ENCODE data around the gene CYB561.

Gene CYB561

DNA sequence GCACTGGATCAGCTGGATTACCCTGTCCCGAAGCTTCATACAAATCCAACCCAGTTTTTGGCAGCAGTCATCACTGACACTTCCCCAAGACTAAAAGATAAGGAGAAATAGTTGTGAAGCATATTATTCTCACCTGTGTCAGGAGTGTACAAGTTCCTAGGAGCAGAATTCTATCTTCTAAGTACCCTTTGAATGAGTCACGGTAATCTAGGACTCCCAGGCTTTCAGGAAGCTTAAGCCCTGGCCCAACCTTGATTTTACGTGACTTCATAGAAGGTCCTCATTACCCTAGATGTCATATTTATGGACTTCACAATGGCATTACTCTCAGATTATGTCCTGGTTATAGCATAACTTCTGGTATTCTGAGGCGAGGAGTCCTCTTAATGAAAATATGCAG lies 31.9 kb downstream of the CYB561 start:
- H3K9me2 ChIP-seq (replicated peaks; ENCODE audit: low read depth, low read length), result no peaks in the 10 kb centered on the region

GRCh38 chr17:63413128-63413527 lies 33.0 kb downstream of the CYB561 start:
- Histone ChIP-seq H3K36me3 (ENCODE audit: insufficient read depth, low read length) (no peaks in the 10 kb centered on the region), H2AFZ (ENCODE audit: low read length) (no peak overlapping the region), H4K20me1 (ENCODE audit: insufficient read depth, low read length, poor library complexity, severe bottlenecking) (no peaks in the 10 kb centered on the region), H3K9me3 (ENCODE audit: insufficient read depth, low read depth, low read length) (no peaks in the 10 kb centered on the region), H3K4me3 (ENCODE audit: low read length, poor library complexity, severe bottlenecking) (no peak overlapping the region), H3K27me3 (ENCODE audit: insufficient read depth, low read length, poor library complexity, severe bottlenecking) (no peaks in the 10 kb centered on the region), H3K4me2 (ENCODE audit: low read depth, low read length, poor library complexity, severe bottlenecking) (no peak overlapping the region), H3K79me2 (ENCODE audit: insufficient read depth, low read length) (no peaks in the 10 kb centered on the region), H3K4me1 (ENCODE audit: insufficient read depth, low read length, poor library complexity, severe bottlenecking) (no peaks in the 10 kb centered on the region), H3K9me2 (replicated peaks; ENCODE audit: low read depth, low read length) (no peaks in the 10 kb centered on the region), H3K9ac (ENCODE audit: low read depth, low read length, poor library complexity, severe bottlenecking) (no peak overlapping the region), H3F3A (ENCODE audit: low read depth) (no peaks in the 10 kb centered on the region)
- no peak for TF ChIP-seq EZH2phosphoT487 (IDR thresholded peaks at IDR 0.05; ENCODE audit: borderline replicate concordance)
- TF ChIP-seq, protein P1, sequence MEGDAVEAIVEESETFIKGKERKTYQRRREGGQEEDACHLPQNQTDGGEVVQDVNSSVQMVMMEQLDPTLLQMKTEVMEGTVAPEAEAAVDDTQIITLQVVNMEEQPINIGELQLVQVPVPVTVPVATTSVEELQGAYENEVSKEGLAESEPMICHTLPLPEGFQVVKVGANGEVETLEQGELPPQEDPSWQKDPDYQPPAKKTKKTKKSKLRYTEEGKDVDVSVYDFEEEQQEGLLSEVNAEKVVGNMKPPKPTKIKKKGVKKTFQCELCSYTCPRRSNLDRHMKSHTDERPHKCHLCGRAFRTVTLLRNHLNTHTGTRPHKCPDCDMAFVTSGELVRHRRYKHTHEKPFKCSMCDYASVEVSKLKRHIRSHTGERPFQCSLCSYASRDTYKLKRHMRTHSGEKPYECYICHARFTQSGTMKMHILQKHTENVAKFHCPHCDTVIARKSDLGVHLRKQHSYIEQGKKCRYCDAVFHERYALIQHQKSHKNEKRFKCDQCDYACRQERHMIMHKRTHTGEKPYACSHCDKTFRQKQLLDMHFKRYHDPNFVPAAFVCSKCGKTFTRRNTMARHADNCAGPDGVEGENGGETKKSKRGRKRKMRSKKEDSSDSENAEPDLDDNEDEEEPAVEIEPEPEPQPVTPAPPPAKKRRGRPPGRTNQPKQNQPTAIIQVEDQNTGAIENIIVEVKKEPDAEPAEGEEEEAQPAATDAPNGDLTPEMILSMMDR (conservative IDR thresholded peaks at IDR 0.05; ENCODE audit: low read length), result no peak

More for the DNA sequence above, 31.9 kb downstream of the CYB561 start:
- Histone ChIP-seq H3K79me2 (ENCODE audit: insufficient read depth, low read length) (no peaks in the 10 kb centered on the region), H4K20me1 (ENCODE audit: insufficient read depth, low read length, poor library complexity, severe bottlenecking) (no peaks in the 10 kb centered on the region), H3K4me3 (ENCODE audit: low read length, poor library complexity, severe bottlenecking) (no peak overlapping the region), H3K9ac (ENCODE audit: low read depth, low read length, poor library complexity, severe bottlenecking) (no peak overlapping the region), H3K36me3 (ENCODE audit: insufficient read depth, low read length) (no peaks in the 10 kb centered on the region), H3F3A (ENCODE audit: low read depth) (no peaks in the 10 kb centered on the region), H3K9me3 (ENCODE audit: insufficient read depth, low read depth, low read length) (no peaks in the 10 kb centered on the region), H3K4me2 (ENCODE audit: low read depth, low read length, poor library complexity, severe bottlenecking) (no peak overlapping the region), H3K4me1 (ENCODE audit: insufficient read depth, low read length, poor library complexity, severe bottlenecking) (no peaks in the 10 kb centered on the region), H2AFZ (ENCODE audit: low read length) (no peak overlapping the region), H3K27me3 (ENCODE audit: insufficient read depth, low read length, poor library complexity, severe bottlenecking) (no peaks in the 10 kb centered on the region)
- no peak for TF ChIP-seq EZH2phosphoT487 (IDR thresholded peaks at IDR 0.05; ENCODE audit: borderline replicate concordance)
- TF ChIP-seq, protein P1 (conservative IDR thresholded peaks at IDR 0.05; ENCODE audit: low read length), result no peak

GRCh38 chr17:63412234-63412633 lies 33.9 kb downstream of the CYB561 start:
- no peak overlapping the region for H2AFZ ChIP-seq (ENCODE audit: low read length)
- no peaks in the 10 kb centered on the region for H4K20me1 ChIP-seq (ENCODE audit: insufficient read depth, low read length, poor library complexity, severe bottlenecking)
- no peaks in the 10 kb centered on the region for H3K79me2 ChIP-seq (ENCODE audit: insufficient read depth, low read length)
- no peaks in the 10 kb centered on the region for H3K27me3 ChIP-seq (ENCODE audit: insufficient read depth, low read length, poor library complexity, severe bottlenecking)
- no peaks in the 10 kb centered on the region for H3K4me1 ChIP-seq (ENCODE audit: insufficient read depth, low read length, poor library complexity, severe bottlenecking)
- no peaks in the 10 kb centered on the region for H3K36me3 ChIP-seq (ENCODE audit: insufficient read depth, low read length)
- no peak for TF ChIP-seq EZH2phosphoT487 (IDR thresholded peaks at IDR 0.05; ENCODE audit: borderline replicate concordance)
- TF ChIP-seq, protein P1 (conservative IDR thresholded peaks at IDR 0.05; ENCODE audit: low read length), result no peak
- no peak overlapping the region for H3K4me2 ChIP-seq (ENCODE audit: low read depth, low read length, poor library complexity, severe bottlenecking)
- H3K9me2 ChIP-seq (replicated peaks; ENCODE audit: low read depth, low read length), result no peaks in the 10 kb centered on the region
- no peak overlapping the region for H3K4me3 ChIP-seq (ENCODE audit: low read length, poor library complexity, severe bottlenecking)
- no peaks in the 10 kb centered on the region for H3F3A ChIP-seq (ENCODE audit: low read depth)
- no peak overlapping the region for H3K9ac ChIP-seq (ENCODE audit: low read depth, low read length, poor library complexity, severe bottlenecking)
- no peaks in the 10 kb centered on the region for H3K9me3 ChIP-seq (ENCODE audit: insufficient read depth, low read depth, low read length)

Measured in Loucy (cell line).